MCF 10A (cell line): Measurements from ENCODE around the gene BUD13. TPM values are rescaled to one million over a fixed set of nuclear protein-coding genes. Genes with fewer than 3 reads are reported as not detected.

Experiments used
- BruUV-seq: library from RNA; stranded (reverse); fragments of 400-500 nt; replicated peaks from 2 replicates; lab custom pipeline; 2021; lab: Mats Ljungman, UMichigan
- CTCF ChIA-PET: fragments of 300-600 bp; sonication (Branson Sonifier 250); formaldehyde crosslinking; extraction: SDS; loops from one replicate; lab custom pipeline; 2021; ENCODE audit warnings: antibody characterized with exemption, inconsistent platforms; lab: Yijun Ruan, JAX
- POLR2A ChIA-PET: fragments of 300-600, 350-650 bp; sonication (Branson Sonifier 250); formaldehyde crosslinking; extraction: SDS; loops from one replicate; lab custom pipeline; 2020; ENCODE audit warnings: antibody characterized with exemption, inconsistent platforms; lab: Yijun Ruan, JAX
- DNase-seq: peaks from one replicate; pipeline ENCODE4 v3.0.0-alpha.2; 2018; ENCODE audit not compliant: unreplicated experiment
- H3K27ac Mint-ChIP-seq: one replicate; pipeline ENCODE4 v1.8.0; 2022; ENCODE audit warnings: mild to moderate bottlenecking, low read depth, mixed read lengths; ENCODE audit not compliant: unreplicated experiment
- H3K27me3 Mint-ChIP-seq: one replicate; pipeline ENCODE4 v1.8.0; 2022; ENCODE audit warnings: mixed read lengths; ENCODE audit not compliant: insufficient read depth, unreplicated experiment
- H3K36me3 Mint-ChIP-seq: one replicate; pipeline ENCODE4 v1.8.0; 2022; ENCODE audit warnings: mild to moderate bottlenecking, moderate library complexity, mixed read lengths; ENCODE audit not compliant: insufficient read depth, unreplicated experiment
- H3K4me1 Mint-ChIP-seq: one replicate; pipeline ENCODE4 v1.8.0; 2022; ENCODE audit warnings: mixed read lengths; ENCODE audit not compliant: insufficient read depth, unreplicated experiment
- H3K4me3 Mint-ChIP-seq: one replicate; pipeline ENCODE4 v1.8.0; 2022; ENCODE audit warnings: mild to moderate bottlenecking, moderate library complexity, mixed read lengths; ENCODE audit not compliant: unreplicated experiment
- H3K9me3 Mint-ChIP-seq: one replicate; pipeline ENCODE4 v1.8.0; 2022; ENCODE audit warnings: mixed read lengths; ENCODE audit not compliant: unreplicated experiment
- CTCF ChIP-seq: fragments of 200-600 bp; IDR thresholded peaks from one replicate; pipeline ENCODE4 v1.8.0; 2022; ENCODE audit warnings: antibody characterized with exemption, mild to moderate bottlenecking; ENCODE audit not compliant: unreplicated experiment
- intact Hi-C: fragments of 100-400 bp; cut with micrococcal nuclease; formaldehyde crosslinking; loops from 2 replicates; pipeline ENCODE4 v1.14.1; 2022
- total RNA-seq: library from RNA; stranded (reverse); gene quantifications from 2 replicates; pipeline ENCODE4 v1.2.3, GENCODE V29; 2022

Gene BUD13
- total RNA-seq, 1 experiment from 2014 or later, result 15.1 TPM

GRCh38 chr11:116733969-116734508 is 38.7 kb downstream of the BUD13 start:
- intact Hi-C loops, result loop anchor here (2.0 to 5.0 kb wide), 2 partner anchors 103 to 493 kb away; partner anchors contain the start of gene APOA1
- ChIA-PET POLR2A (no interaction called here), CTCF (interaction anchor here (0.7 to 5.1 kb wide), 13 partner anchors 9 to 383 kb away, joined by 3 to 34 read pairs (median 9); partner anchors contain the start of gene APOA1)
- peaks cover 7% of the 10 kb centered on the region for H3K4me1 Mint-ChIP-seq
- H3K27me3 Mint-ChIP-seq, result no peaks in the 10 kb centered on the region
- H3K9me3 Mint-ChIP-seq, result no peaks in the 10 kb centered on the region
- no peak overlapping the region for H3K27ac Mint-ChIP-seq
- BruUV-seq, result no TSS peak
- H3K36me3 Mint-ChIP-seq, result no peaks in the 10 kb centered on the region
- no peak overlapping the region for H3K4me3 Mint-ChIP-seq
- no peak for TF ChIP-seq CTCF
- DNase-seq, result no peak

- BruUV-seq, result no TSS peak
- Mint-ChIP-seq H3K36me3 (no peaks in the 10 kb centered on the region), H3K27ac (no peak overlapping the region), H3K9me3 (no peaks in the 10 kb centered on the region), H3K4me3 (no peak overlapping the region), H3K4me1 (peaks cover 7% of the 10 kb centered on the region), H3K27me3 (no peaks in the 10 kb centered on the region)
- CTCF ChIA-PET, result interaction anchor here (0.6 to 5.1 kb wide), 24 partner anchors 10 to 1442 kb away, joined by 3 to 34 read pairs (median 4); partner anchors contain the start of gene APOA1
- no peak for DNase-seq
- no peak for TF ChIP-seq CTCF
- intact Hi-C loops, result loop anchor here (2.0 to 5.0 kb wide), 2 partner anchors 104 to 494 kb away; partner anchors contain the start of gene APOA1
- POLR2A ChIA-PET, result interaction anchor here (0.7 kb wide), 1 partner anchor 9 kb away, joined by 3 read pairs; no protein-coding TSS in a partner anchor
Observed at GRCh38 chr11:116733043-116733755, 39.6 kb downstream of the BUD13 start.

- intact Hi-C loops, result loop anchor here (1.0 to 5.0 kb wide), 3 partner anchors 104 to 495 kb away; partner anchors contain the start of gene APOA1
Observed at GRCh38 chr11:116732271-116733042, 40.3 kb downstream of the BUD13 start.

More at GRCh38 chr11:116732271-116733042, 40.3 kb downstream of the BUD13 start:
- peak; percentile 87 for TF ChIP-seq CTCF
- DNase-seq, result peak; percentile 74
- H3K4me1 Mint-ChIP-seq, result peaks cover 7% of the 10 kb centered on the region
- BruUV-seq, result no TSS peak
- no peaks in the 10 kb centered on the region for H3K9me3 Mint-ChIP-seq
- H3K36me3 Mint-ChIP-seq, result no peaks in the 10 kb centered on the region
- ChIA-PET CTCF (interaction anchor here (0.5 to 5.1 kb wide), 26 partner anchors 10 to 1764 kb away, joined by 3 to 34 read pairs (median 4); partner anchors contain the start of gene APOA1), POLR2A (interaction anchor here (0.7 kb wide), 2 partner anchors 10 to 35 kb away, joined by 3 read pairs; no protein-coding TSS in a partner anchor)
- H3K27me3 Mint-ChIP-seq, result no peaks in the 10 kb centered on the region
- no peak overlapping the region for H3K27ac Mint-ChIP-seq
- no peak overlapping the region for H3K4me3 Mint-ChIP-seq
